Measurements from ENCODE around the gene SDS. TPM values are rescaled to one million over a fixed set of nuclear protein-coding genes. Genes with fewer than 3 reads are reported as not detected.

Gene SDS
- total RNA-seq, 2 experiments from 2014 or later = not detected

DNA sequence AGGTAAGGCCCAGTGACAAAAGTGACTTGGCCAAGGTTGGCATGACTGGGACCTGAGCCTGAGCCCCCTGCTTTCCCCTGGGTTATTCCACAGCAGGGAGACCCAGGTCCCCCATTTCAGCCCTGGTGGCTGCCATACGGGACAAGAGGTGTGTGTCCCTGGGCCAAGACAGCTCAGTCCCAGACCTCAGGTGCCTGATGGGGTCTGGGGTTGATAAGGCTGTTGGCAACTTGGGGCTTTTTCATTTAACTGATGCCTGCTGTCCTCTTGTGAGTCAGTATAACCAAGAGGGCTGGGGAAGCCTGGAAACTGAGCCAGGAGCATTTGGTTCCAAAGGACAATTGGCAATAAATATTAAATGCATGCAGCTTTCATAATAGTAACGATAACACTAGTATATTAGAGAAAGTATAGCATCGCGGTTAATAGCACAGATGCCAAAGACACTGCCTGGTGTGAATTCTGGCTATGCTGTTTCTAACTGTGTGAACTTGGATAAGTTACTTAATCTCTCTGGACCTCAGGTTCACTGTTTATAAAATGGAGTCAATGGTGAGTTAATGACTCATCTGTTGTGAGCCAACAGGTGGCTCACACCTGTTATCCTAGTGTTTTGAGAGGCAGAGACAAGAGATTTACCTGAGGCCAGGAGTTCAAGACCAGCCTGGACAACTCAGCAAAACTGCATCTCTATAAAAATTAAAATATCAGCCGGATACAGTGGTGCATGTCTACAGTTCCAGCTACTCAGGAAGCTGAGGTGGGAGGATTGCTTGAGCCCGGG lies 19.4 kb upstream of the SDS start:
- H3K4me1 Mint-ChIP-seq (ENCODE audit: low read depth) = peaks cover 13% of the 10 kb centered on the region
- peak overlapping the region; percentile 81 for H3K4me3 Mint-ChIP-seq
- H3K9me3 Mint-ChIP-seq (ENCODE audit: insufficient read depth) = no peaks in the 10 kb centered on the region
- DNase-seq = no peak
- no peaks in the 10 kb centered on the region for H3K36me3 Mint-ChIP-seq (ENCODE audit: low read depth)
- H3K27me3 Mint-ChIP-seq (ENCODE audit: low read depth) = peaks cover 4% of the 10 kb centered on the region
- CTCF ChIA-PET = interaction anchor here (1.7 kb wide), 1 partner anchor 22 kb away, joined by 7 read pairs; no protein-coding TSS in a partner anchor
- ATAC-seq = no peak
- H3K27ac Mint-ChIP-seq = no peak overlapping the region
- POLR2A ChIA-PET = no interaction called here

DNA sequence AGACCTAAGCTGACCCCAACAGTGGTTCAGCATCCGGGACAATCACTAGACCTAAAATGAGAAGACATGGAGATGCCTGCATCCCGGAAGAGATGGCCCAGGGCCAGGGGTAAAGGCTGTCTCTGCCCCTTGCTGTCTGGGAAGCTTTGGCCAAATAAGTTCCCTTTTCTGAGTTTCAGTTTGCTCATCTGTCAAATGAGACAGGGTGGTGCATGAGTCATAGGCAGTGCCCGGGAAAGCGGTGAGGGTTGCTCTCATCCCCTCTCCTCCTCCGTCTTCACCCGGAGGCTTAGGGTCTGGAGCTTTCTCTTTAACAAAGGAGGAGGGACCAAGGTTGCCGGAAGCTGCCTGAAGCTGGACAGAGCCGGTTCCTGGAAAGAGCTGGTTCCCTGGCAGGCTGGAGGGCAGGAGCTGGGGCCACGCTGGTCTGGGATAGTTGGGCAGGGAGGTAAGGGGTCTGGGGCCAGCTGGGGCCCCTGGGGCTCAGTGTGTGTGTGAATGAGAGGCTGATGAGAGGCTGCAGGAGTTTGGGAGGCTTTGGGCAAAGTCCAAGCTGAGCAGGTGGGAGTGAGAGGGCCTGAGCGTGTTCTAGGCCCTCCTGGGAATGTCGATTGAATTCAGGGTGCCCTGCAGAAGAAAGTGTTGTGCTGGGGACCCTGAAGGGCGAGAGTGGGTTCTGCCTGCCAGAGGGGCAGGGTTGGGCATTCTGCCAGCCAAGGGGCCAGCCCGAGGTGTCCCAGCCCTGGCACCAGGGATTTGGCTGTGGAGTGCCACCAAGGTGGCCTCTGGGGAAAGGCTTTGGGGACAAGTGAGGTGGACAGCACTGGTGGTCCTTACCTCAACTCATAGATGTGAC lies 18.6 kb upstream of the SDS start, which contains the start of gene SDSL:
TSS of gene SDSL (plus strand) at position 351 of the 856 bp plus-strand sequence. CDS start 5,603 bp downstream, outside the sequence.
- DNase-seq (peak; percentile 57), ATAC-seq (peak; percentile 82)
- Mint-ChIP-seq H3K27me3 (ENCODE audit: low read depth) (peaks cover 6% of the 10 kb centered on the region), H3K4me1 (ENCODE audit: low read depth) (peaks cover 13% of the 10 kb centered on the region), H3K27ac (peak within 1 kb of the TSS; percentile 86), H3K4me3 (peak within 1 kb of the TSS; percentile 81), H3K9me3 (ENCODE audit: insufficient read depth) (no peaks in the 10 kb centered on the region), H3K36me3 (ENCODE audit: low read depth) (no peaks in the 10 kb centered on the region)
- ChIA-PET POLR2A (interaction anchor here (0.7 kb wide), 1 partner anchor 1731 kb away, joined by 3 read pairs; no protein-coding TSS in a partner anchor), CTCF (no interaction called here)

DNA sequence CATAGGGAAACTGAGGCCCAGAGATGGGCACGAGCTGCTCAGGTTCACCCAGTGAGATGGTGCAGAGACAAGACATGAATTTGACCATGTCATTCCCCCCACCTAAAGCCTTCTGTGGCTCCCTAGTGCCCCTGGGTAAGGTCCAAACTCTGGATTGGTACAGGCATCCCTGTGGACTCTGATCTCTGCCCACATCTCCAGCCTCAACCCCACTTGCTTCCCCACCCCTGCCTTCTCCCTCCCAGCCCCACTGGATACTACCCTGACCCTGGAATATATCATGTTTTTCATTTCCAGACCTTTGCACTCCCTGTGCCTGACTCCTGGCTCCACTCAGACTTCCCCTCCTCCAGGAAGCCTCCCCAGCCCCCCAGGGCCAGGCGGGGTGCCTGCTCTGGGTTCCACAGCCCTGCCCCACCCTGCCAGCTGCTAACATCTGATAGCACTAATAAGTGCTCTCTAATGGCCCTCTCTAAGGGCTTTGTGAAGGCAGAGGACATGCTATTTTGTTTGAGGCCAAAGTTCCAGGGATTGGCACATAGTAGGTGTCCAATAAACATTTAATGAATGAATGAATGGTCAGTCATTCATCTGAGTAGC lies 17.4 kb upstream of the SDS start:
- CTCF ChIA-PET = no interaction called here
- POLR2A ChIA-PET = no interaction called here

DNA sequence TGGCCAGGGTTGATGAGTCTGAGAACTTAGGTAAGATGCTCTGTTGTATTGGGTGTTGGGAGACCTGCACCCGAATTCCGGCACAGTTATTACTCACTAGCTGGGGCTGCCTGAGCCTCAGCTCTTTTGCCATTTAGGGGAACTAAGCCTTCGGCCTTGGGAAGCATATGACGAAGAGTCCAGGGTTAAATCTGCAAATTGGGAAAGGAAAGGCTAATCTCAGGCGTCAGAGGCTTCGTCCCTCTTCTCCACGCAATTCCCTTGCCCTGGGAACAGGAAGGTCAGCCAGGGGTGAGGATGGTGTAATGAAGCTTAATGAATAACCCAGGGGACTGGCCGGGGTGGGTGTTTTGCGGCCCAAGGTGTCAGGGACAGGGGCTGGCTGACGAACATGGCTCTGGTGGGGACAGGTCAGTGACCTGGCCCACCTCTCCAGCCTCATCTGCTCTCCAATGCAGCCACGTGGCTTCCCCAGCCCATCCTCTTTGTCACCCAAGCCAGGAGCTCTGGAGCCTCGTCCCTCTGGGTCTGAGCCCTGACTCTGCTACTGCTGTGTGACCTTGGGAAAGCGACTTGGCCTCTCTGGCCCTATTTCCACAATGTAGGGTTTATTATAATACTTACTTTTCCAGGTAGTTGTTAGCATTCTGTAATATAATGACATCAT lies 14.7 kb upstream of the SDS start:
- POLR2A ChIA-PET = no interaction called here
- no peak for ATAC-seq
- H3K27ac Mint-ChIP-seq = no peak overlapping the region
- peaks cover 3% of the 10 kb centered on the region for H3K27me3 Mint-ChIP-seq (ENCODE audit: low read depth)
- no peak for DNase-seq
- H3K4me3 Mint-ChIP-seq = no peak overlapping the region
- CTCF ChIA-PET = no interaction called here
- H3K36me3 Mint-ChIP-seq (ENCODE audit: low read depth) = no peaks in the 10 kb centered on the region
- H3K4me1 Mint-ChIP-seq (ENCODE audit: low read depth) = peaks cover 13% of the 10 kb centered on the region
- no peaks in the 10 kb centered on the region for H3K9me3 Mint-ChIP-seq (ENCODE audit: insufficient read depth)

More for the DNA sequence above, 17.4 kb upstream of the SDS start:
- peaks cover 5% of the 10 kb centered on the region for H3K27me3 Mint-ChIP-seq (ENCODE audit: low read depth)
- no peaks in the 10 kb centered on the region for H3K9me3 Mint-ChIP-seq (ENCODE audit: insufficient read depth)
- ATAC-seq = no peak
- no peak for DNase-seq
- H3K4me3 Mint-ChIP-seq = no peak overlapping the region
- no peak overlapping the region for H3K27ac Mint-ChIP-seq
- H3K4me1 Mint-ChIP-seq (ENCODE audit: low read depth) = peaks cover 13% of the 10 kb centered on the region
- no peaks in the 10 kb centered on the region for H3K36me3 Mint-ChIP-seq (ENCODE audit: low read depth)

DNA sequence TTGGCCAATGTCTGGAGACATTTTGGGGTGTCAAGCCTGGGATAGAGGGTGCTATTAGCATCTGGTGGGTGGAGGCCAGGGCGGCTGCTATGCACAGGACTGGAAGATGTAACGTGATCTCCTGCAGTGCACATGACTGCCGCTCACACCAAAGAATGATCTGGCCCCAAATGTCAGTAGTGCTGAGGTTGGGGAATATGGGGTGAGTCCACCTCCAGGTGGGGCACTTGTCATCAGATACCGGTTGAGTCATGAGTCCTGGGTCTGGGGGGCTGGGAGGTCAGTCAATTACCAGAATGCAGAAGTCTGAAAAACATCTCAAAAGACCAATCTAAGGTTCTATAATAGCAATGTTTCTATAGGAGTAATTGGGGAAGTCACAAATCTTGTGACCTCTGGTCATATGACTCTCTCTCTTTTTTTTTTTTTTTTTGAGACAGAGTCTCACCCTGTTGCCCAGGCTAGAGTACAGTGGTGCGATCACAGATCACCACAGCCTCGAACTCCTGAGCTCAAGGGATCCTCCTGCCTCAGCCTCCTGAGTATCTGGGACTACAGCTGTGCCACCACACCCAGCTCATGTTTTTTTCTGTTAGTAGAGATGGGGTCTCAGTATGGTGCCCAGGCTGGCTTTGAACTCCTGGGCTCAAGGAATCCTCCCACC lies 12.5 kb upstream of the SDS start:
- no peaks in the 10 kb centered on the region for H3K9me3 Mint-ChIP-seq (ENCODE audit: insufficient read depth)
- peaks cover 3% of the 10 kb centered on the region for H3K27me3 Mint-ChIP-seq (ENCODE audit: low read depth)
- DNase-seq (no peak), ATAC-seq (no peak)
- H3K36me3 Mint-ChIP-seq (ENCODE audit: low read depth) = no peaks in the 10 kb centered on the region
- H3K4me3 Mint-ChIP-seq = no peak overlapping the region
- ChIA-PET POLR2A (no interaction called here), CTCF (no interaction called here)
- no peaks in the 10 kb centered on the region for H3K4me1 Mint-ChIP-seq (ENCODE audit: low read depth)
- H3K27ac Mint-ChIP-seq = no peak overlapping the region

DNA sequence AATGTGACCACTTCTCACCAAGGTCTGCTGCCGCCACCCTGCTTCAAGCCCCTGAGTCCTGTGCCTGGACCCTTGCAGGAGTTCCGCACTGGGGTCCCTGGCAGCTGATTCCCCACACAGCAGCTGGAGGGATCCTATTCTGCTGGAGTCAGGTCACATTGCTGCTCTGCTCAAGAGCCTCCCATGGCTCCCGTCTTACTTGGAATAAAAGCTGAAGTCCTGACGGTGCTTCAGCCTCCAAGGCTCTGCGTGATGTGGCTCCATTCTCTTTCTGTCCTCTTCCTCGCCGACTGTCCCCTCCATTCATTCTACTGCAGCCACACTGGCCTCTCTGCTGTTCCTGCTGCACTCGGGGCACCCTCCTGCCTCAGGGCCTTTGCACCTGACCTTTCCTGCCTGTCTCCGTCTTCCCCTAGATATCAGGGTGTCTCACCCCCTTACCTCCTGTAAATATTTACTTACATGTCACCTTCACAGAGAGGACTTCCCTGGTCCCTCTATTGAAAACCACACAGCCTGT lies 10.9 kb upstream of the SDS start:
- Mint-ChIP-seq H3K4me1 (ENCODE audit: low read depth) (no peaks in the 10 kb centered on the region), H3K9me3 (ENCODE audit: insufficient read depth) (no peaks in the 10 kb centered on the region), H3K36me3 (ENCODE audit: low read depth) (no peaks in the 10 kb centered on the region), H3K27me3 (ENCODE audit: low read depth) (peaks cover 3% of the 10 kb centered on the region), H3K4me3 (no peak overlapping the region), H3K27ac (no peak overlapping the region)
- CTCF ChIA-PET = no interaction called here
- POLR2A ChIA-PET = no interaction called here
- ATAC-seq (no peak), DNase-seq (no peak)

DNA sequence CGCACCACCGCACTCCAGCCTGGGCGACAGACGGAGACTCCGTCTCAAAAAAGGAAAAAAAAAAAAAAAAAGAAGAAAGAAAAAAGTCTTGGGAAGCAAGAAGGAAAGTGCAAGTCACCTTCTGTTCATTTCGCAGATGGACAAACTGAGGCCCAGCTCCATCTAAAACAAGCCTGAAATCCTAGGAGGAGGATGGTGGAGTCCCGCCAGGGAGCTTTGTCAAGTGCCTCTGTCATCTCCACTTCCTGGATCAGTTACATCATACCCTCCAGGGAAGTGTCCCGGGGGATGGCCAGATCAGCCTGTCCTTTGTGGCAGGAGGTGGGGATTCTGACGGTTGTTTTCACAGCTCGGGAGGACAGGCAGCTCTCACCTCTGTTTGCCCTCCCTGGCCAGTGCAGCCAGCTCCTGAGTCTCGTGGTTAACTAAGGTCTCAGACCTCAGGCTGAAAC lies 9.8 kb upstream of the SDS start:
- no peak overlapping the region for H3K27ac Mint-ChIP-seq
- ATAC-seq (no peak), DNase-seq (no peak)
- POLR2A ChIA-PET = interaction anchor here (0.5 kb wide), 1 partner anchor 90 kb away, joined by 3 read pairs; no protein-coding TSS in a partner anchor
- H3K4me1 Mint-ChIP-seq (ENCODE audit: low read depth) = no peaks in the 10 kb centered on the region
- CTCF ChIA-PET = interaction anchor here (2.1 kb wide), 1 partner anchor 12 kb away, joined by 9 read pairs; no protein-coding TSS in a partner anchor
- no peak overlapping the region for H3K4me3 Mint-ChIP-seq
- peaks cover 3% of the 10 kb centered on the region for H3K27me3 Mint-ChIP-seq (ENCODE audit: low read depth)
- no peaks in the 10 kb centered on the region for H3K36me3 Mint-ChIP-seq (ENCODE audit: low read depth)
- no peaks in the 10 kb centered on the region for H3K9me3 Mint-ChIP-seq (ENCODE audit: insufficient read depth)

DNA sequence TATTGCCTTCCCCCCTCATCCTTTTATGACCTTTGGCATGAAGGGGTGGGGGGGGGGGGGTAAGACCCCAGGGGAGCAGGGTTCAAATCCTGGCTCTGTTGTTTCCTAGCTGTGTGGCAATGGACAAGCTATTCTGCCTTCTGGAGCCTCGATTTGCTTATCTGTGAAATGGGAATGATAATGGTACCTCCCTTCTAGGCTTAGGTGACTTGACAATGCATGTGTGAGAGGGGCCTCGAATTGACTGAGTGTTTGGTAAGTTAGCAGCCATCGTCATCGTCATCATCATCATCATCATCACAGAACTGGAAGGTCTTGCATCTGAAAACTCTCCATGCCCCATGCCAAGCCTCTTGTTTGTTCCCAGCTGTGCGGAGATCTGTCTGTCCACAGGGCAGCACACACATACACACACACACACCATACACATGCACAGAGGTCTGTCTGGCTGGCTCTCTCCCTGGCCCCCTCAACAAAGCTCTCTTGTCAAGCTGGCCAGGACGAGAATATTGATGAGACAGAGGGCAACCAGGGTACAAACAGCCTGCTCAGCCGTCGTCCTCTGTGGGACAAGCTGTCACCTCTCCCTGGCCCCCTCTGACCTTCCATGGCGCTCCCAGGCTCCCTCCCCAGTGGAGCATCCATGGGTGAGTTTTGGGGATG lies 5.9 kb upstream of the SDS start:
- Mint-ChIP-seq H3K27ac (no peak overlapping the region), H3K4me3 (no peak overlapping the region), H3K9me3 (ENCODE audit: insufficient read depth) (no peaks in the 10 kb centered on the region), H3K4me1 (ENCODE audit: low read depth) (no peaks in the 10 kb centered on the region), H3K36me3 (ENCODE audit: low read depth) (no peaks in the 10 kb centered on the region), H3K27me3 (ENCODE audit: low read depth) (peaks cover 13% of the 10 kb centered on the region)
- no peak for DNase-seq
- POLR2A ChIA-PET = no interaction called here
- CTCF ChIA-PET = no interaction called here
- ATAC-seq = no peak

DNA sequence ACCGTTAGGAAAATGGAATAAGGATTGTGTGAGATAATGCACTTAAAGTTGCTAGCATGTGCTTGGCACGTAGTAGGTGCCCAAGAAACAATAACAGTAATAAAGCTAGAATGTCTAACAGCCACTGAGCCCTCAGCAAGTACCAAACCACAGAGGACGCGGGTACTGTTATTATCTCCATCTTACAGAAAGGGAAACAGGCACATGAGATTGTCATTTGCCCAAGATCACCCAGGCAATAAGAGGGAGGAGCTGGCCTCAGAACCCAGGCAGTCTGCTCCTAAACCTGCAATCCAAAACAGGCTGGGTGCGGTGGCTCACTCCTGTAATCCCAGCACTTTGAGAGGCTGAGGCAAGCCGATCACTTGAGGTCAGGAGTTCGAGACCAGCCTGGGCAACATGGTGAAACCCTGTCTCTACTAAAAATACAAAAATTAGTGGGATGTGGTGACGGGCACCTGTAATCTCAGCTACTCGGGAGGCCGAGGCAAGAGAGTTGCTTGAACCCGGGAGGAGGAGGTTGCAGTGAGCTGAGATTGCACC lies 5.1 kb upstream of the SDS start:
- Mint-ChIP-seq H3K27me3 (ENCODE audit: low read depth) (peaks cover 15% of the 10 kb centered on the region), H3K4me1 (ENCODE audit: low read depth) (no peaks in the 10 kb centered on the region), H3K9me3 (ENCODE audit: insufficient read depth) (no peaks in the 10 kb centered on the region), H3K27ac (no peak overlapping the region), H3K36me3 (ENCODE audit: low read depth) (no peaks in the 10 kb centered on the region), H3K4me3 (no peak overlapping the region)
- DNase-seq (no peak), ATAC-seq (no peak)
- ChIA-PET POLR2A (no interaction called here), CTCF (no interaction called here)

DNA sequence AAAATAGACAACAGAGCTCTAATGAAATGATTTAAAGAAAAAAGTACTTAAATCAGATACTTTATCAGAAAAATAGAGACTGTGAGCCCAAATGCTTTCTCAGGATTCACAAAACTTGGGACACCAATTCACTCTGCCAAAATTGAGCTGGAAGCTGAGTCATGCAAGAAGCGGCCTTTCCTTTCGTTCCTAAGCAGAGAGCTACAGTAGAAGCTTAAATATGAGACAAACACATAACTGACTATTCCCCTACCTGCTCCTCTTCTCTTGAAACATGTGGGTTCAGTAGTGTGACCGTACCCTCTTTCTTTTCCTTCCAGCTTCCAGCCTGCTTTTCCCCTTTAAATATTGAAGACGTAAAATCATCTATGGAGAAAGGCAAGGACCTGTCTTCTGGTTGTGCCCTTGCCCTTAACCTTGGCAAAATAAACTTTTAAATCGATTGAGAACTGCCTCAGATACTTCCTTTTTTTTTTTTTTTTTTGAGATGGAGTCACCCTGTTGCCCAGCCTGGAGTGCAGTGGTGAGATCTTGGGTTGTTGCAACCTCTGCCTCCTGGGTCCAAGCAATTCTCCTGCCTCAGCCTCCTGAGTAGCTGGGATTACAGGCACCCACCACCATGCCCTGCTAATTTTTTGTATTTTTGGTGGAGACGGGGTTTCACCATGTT lies 4.4 kb upstream of the SDS start:
- Mint-ChIP-seq H3K4me1 (ENCODE audit: low read depth) (no peaks in the 10 kb centered on the region), H3K27ac (no peak overlapping the region), H3K27me3 (ENCODE audit: low read depth) (peaks cover 15% of the 10 kb centered on the region), H3K36me3 (ENCODE audit: low read depth) (no peaks in the 10 kb centered on the region), H3K4me3 (no peak overlapping the region), H3K9me3 (ENCODE audit: insufficient read depth) (no peaks in the 10 kb centered on the region)
- POLR2A ChIA-PET = no interaction called here
- CTCF ChIA-PET = interaction anchor here (1.4 kb wide), 1 partner anchor 18 kb away, joined by 5 read pairs; no protein-coding TSS in a partner anchor
- ATAC-seq = no peak
- DNase-seq = no peak
